Right lung (tissue), 5 donors: Measurements from ENCODE around the gene CCDC51. TPM values are rescaled to one million over a fixed set of nuclear protein-coding genes. Genes with fewer than 3 reads are reported as not detected.

ENCODE experiments used
- DNase-seq, 2 donors: peaks; one replicate each; pipeline ENCODE4 v3.0.0-alpha.2; 2013
- polyA plus RNA-seq, 5 donors: library from polyadenylated mRNA; unstranded; fragments of 120-200 nt; gene quantifications; one replicate each; pipeline versions ENCODE4 v1.2.1 to v1.2.3, GENCODE V29; 2013; ENCODE audit warnings: inconsistent platforms in 1 of 5, low replicate concordance in 1 of 5; ENCODE audit not compliant: insufficient read length in 5 of 5, insufficient read depth in 1 of 5

CCDC51 gene
- polyA plus RNA-seq, 5 donors, result 14.3 to 16.4 (median 14.7) TPM

- no peak for DNase-seq
These were observed 19.4 kb downstream of the CCDC51 start for GRCh38 chr3:48420561-48420960.

DNA sequence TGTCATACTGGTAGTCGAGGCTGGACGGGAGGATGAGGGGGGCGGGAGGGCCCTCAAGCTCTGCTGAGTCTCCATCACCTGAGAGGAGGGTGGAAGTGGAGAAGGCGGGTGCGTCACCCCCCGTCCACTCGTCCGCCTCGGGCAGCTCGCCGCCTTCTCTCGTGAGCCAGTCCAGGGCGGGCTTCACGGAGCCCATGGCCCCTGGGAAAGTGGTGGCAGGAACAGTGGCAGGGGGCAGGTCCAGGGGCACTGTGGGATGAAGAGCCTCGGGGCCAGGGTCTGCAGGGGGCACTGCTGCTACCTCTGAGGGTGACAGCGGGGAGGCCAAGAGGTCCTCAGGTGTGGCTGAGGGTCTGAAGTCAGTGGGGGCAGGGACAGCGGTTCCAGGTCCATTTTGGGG, 20.3 kb downstream of the CCDC51 start:
- DNase-seq, result no peak

DNA sequence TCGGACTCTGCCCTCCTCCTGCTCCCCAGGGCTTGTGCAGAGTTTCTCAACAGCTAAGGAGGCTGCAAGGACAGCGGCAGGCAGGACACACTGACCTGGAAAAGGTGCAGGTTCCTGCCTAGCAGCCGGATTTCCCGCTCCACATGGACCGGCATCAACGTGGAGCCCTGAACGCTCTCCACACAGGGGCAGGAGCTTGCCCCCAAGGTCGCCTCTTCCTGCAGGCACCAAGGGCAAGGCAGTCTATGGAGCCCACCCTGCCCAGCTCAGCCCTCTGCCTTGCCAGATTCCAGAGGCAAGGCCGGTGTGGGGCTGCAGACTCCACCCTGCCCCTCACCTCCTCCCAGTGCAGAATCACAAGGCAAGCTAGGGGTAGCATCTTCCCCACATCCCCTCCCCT, 20.8 kb downstream of the CCDC51 start:
- DNase-seq, result no peak

GRCh38 chr3:48418651-48419050, 21.3 kb downstream of the CCDC51 start:
- no peak for DNase-seq

DNA sequence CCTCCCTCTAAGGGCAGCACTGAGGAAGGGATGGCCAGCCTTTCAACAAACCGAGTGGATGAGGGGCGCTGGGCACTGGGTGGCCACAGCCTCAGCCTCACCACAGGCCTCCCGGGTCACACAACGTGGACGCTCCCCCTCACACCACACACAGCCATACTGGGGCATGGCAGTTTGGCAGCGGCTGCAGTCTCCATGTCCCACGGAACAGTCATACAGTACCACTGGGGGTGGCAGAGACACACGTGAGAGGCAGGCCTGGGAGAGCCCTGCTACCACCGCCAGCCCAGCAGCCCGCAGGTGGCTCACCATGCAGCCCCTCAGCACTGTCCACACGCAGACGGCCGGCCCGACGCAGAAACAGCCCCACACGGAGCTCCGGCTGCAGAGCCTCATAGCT, 21.8 kb downstream of the CCDC51 start:
- DNase-seq, result no peak

- DNase-seq, result no peak
These were observed 22.3 kb downstream of the CCDC51 start for GRCh38 chr3:48417529-48418108.

DNA sequence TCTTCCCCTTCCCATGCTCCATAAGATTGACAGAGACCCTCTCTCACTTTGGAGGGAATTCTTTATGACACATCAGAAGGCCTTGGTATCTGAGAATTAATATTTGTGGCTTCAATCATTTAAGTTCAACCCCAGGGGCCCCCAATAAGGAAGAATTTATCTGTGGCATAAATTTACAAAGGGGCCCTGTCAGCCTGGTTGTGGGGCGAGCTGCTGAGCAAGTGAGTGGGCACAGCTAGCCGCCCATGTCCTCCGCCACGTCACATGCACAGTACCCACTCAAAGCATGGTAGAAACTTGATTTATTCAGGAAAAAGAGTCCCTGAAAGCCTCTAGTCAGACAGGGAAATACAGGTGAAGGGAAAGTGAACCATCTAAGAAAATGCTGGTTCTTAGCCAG, 23.4 kb downstream of the CCDC51 start:
- no peak for DNase-seq

GRCh38 chr3:48416091-48416505, 23.8 kb downstream of the CCDC51 start:
- DNase-seq, result no peak

GRCh38 chr3:48415251-48415953, 24.5 kb downstream of the CCDC51 start:
- DNase-seq, result no peak

DNA sequence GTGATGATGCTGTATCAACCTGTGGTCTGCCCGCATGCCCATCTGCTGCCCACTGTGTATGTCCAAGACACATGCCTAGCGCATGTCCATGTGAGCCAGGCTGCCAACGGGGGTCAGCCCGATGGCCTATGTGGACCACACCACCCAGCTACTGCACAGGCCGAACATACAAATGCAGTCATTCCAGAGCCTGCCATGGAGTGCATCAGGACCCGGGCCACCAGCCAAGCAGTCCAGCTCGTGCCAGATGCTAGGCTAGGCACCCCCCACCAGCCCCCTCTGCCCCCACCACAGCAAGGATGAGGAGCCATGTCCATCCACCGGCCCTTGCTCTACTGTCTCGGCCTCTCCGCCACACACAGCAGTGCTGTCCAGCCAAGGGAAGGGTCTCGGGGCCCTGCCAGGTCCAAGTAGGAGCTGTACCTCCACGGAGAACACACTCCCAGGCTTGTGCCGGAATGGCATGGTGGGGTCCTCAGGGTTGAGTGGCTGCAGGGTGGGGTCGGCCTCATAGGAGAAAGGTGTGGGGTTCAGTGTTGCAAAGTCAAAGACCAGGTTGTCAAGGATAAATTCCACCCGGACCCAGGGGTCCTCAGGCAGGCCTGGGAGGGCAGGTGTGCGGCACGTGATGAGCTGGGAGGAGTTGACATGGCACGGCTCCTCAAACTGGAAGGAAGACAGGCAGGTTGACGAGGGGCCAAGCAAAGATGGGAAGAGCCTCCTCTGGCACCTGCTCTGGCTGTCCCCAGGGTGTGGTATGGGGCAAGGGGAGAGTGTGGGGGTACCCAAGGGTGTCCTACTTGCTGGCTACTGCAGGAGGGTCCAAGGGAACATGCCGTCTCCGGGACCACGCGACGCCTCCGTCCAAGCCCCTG, 25.3 kb downstream of the CCDC51 start:
- no peak for DNase-seq

DNA sequence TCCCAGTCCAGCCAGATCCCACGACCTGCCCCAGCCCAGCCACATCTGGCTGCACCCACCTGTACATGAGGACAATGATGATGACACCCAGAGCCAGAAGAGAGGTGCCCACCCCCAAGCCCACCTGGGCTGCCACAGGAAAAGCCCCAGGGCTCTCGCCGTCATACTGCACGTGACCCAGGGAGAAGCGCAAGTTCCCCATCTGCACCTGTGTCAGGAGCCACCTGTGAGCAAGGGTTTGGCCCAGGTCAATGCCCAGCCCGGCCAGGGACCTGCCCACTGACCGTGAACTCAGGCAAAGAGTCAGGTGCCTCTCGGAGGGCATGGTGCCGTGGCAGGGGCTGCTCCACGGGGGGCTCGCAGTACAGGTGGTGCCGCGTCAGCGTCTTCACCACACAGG, 26.3 kb downstream of the CCDC51 start:
- no peak for DNase-seq

GRCh38 chr3:48413086-48413485, 26.8 kb downstream of the CCDC51 start:
- no peak for DNase-seq

DNA sequence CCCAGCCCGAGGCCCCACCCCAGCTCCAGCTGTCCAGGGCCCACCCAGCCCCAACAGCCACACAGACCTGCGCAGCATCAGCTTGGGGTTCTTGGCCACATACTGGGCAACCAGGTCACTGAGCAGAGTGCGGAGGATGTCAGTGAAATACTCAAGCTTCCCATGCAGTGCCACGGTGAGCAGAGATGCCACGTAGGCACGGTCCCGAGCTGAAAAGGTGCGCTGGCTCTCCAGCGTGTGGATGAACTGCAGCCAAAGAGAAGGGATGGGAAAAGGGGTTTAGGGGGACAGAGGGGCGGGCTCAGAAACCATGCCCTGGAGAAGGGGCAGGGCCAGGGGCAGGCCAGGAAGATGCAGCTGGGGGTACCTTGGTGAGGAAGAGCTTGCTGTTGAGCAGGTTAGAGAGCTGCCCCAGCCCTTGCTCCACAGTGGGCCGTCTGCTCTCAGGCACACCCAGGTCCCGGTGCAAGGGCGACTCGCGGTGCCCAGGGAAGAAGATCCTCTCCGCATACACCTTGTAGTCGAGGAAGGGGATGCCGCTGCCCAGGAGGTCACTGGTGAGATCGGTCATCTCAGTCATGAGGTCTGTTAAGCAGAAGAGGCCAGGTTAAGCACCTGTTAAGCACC, 27.4 kb downstream of the CCDC51 start:
- no peak for DNase-seq

DNA sequence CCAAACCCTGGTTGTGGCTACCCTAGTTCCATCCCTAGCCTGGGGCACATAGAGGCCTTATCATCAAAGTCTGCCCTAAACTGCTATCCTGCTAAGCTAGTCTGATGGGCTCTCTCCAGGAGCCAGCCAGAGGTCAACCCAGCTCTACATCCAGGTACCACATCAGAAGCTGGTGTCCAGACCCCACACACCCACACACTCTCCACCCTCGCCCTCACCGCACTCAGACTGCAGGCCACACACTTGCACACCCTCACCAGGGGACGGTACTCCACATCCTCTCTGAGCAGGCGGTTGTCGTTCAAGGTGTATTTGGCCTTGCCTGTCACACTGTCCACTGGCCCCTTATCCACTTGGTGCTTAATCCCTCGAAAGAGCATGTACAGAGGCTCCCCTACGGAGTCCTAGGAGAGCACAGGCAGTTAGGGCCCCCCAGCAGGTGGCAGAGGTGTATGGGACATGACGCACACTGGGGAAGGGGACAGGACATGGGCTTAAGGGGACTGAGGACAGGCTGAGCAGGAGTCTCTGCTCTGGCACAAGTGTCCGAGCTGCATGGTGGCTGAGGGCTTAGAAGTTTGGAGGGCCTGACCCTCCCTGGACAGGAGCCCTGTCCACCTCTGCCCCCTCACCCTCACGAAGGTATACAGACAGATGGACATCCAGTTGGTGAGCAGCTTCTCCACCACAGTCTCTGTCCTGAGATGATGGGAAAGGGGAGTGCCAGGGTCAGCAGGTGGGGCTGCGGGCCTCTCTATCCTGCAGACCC, 28.1 kb downstream of the CCDC51 start:
- no peak for DNase-seq

DNA sequence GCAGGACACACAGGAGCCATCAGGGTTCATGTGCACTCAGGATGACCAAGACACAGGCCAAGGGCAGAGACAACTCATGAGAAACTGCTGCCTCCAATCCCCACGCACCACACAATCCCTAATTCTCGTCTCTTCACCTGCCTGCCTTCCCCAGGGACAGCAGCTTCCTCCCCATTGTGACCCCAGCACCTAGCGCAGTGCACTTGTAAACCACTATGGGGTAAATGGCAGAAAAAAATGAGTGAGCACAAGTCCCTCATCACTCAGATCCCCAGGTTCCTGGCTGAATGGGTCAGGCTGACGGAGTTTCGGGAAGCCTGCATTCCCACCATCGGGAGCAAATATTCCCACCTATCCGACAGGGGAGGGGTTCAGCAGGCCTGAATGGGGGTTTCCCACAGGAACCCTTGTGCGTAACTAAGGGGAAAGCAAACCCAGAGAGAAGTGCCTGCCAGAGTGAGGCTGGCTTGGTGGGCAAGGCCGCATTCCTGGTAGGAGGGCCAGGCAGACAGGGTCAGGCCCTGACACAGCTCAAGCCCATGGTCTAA, 28.8 kb downstream of the CCDC51 start:
- no peak for DNase-seq

DNA sequence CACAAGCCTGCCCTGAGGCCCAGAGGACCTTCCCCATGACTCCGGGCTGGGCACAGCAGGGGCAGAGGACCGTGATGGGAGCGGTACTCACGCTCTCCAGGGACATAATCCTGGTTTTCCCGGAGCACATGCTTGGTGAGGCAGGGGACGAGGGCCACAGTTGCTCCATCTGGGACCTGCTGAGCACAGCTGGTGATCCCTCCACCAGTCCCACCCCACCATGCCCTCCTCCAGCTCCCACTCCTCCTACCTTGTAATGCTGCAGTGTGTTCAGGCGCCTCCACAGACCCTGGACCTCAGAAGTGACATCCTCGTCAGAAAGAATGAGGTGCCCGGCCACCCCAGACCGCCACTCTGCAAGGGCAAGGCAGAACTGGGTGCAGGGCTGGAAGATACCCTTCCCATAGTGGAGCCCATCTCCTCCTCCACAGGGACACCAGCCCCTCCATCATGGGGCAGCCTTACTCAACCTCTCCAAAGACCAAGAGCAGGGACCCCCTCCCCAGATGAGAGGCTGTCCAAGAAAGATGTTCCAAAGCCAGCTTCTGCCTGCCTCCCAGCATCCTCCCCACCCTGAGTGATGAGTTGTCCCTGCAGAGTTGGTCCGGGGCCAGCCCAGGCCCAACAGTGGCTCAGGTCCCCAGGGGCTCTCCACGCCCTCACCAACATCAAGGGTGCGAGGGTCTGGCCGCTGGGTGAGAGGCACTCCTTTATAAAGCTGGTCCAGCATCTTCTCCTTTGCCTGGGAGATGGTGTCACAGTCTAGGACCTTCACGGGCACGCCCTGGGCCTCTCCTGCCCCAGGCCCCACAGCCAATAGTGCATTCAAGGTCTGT, 29.5 kb downstream of the CCDC51 start:
- no peak for DNase-seq

DNA sequence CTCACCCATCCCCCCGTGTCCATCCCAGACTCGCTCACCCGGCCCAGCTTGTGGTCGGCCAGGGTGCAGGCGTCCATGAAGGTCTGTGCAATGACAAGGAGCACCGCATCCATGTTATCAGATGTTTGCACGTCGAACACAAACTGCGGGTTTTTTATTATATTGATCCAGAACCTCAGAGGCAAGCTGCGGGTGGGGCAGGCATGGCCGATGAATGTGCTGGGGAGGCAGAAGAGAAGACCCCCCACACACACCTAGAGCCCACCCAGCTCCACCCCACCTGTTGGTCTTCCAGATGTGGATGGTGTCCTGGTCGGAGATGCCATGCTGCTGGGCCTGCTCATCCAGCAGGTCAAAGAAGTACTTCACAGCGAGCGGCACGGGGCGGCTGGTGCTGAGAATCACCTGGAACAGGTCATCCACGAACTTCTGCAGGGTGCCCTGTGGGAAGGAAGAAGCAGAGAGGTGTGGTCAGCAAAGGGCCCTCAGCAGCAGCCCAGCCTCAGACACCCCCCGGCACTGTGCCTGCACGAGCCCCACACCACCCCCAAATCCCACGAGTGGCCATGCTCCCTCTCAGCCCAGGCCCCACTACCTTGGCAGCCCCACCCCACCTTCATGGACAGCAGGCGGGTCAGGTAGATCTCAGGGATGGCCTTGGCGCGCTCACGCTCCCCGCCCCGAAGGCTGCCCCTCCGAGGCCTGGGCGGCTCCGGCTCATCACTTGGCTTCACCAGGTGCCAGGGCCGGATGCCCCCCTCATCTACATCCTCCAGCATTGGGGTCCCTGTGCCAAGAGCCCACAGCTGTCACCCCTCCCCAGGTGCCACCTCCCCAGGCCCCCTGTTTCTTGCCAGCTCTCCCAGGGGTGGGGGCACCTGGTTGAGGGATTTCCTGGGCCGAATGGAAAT, 30.4 kb downstream of the CCDC51 start:
- no peak for DNase-seq

- no peak for DNase-seq
These were observed 31.1 kb downstream of the CCDC51 start for GRCh38 chr3:48408823-48409281.

GRCh38 chr3:48407542-48408099, 32.3 kb downstream of the CCDC51 start:
- DNase-seq, result no peak
